ENCODE measurements around the gene ZNF121.

DNA sequence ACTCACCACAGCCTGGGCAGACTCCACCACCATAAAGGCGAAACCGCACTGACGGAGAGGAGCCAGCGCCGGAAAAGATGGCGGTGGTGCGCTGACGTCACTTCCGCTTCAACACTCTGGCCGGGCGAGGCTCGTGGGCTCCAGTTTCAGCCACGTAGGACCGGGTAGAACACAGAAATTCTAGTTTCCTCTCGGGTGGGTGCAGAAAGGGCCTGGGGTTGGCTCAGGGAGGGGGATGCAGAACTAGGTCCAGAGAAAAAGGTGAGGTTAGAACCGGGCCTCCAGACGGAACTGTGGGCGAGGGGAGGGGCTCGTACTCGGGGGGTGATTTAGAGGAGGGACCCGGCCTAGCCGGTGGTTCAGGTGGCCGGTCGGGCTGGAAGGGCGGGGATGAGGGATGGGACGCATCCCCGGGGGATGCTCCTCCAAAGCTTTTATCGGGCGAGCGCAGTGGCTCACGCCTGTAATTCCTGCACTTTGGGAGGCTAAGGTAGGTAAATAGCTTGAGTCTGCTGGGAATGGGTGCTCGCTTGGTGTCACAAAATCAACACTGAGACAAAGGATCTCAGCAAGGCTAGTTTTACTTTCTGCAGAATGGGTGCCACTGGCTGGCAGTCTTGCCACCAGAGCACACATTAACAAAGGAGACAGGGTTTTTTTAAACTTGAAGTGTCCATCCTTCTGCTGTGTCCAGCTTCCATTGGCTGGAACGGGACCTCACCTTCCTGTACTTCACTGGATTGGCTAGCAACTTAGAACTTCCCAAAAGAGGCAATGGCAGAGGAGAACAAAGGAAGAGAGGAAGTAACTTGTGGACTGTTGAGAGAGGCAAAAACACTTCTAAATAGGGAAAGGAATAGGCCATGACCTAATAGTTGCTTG is 37.1 kb upstream of the ZNF121 start, which contains the start of gene ZNF561:
- TF ChIP-seq CTBP1 (IDR thresholded peaks at IDR 0.05; ENCODE audit: borderline replicate concordance) (peak; percentile 90), ZNF384 (IDR thresholded peaks at IDR 0.05) (no peak), BHLHE40 (IDR thresholded peaks at IDR 0.05; ENCODE audit: borderline replicate concordance) (no peak), ELF4 (IDR thresholded peaks at IDR 0.05) (0 out of 2 replicates have a peak, but pooled peaks have one; percentile 25), FOXA1 (IDR thresholded peaks at IDR 0.05) (no peak), ARNT (IDR thresholded peaks at IDR 0.05) (no peak)
- TF ChIP-seq, protein P1, sequence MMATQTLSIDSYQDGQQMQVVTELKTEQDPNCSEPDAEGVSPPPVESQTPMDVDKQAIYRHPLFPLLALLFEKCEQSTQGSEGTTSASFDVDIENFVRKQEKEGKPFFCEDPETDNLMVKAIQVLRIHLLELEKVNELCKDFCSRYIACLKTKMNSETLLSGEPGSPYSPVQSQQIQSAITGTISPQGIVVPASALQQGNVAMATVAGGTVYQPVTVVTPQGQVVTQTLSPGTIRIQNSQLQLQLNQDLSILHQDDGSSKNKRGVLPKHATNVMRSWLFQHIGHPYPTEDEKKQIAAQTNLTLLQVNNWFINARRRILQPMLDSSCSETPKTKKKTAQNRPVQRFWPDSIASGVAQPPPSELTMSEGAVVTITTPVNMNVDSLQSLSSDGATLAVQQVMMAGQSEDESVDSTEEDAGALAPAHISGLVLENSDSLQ (IDR thresholded peaks at IDR 0.05), result no peak
